ACC112 (cell line): Measurements from ENCODE around the gene ZNF511.
"Not testable (repeated sequence)": the region's sequence is repeated elsewhere in the genome, so short reads cannot be mapped to it uniquely, and the experiment has no call there.

Experiments
- H2AFZ ChIP-seq: fragments of 200-600 bp; sonication (generic); one replicate; pipeline ENCODE4 v1.6.0; 2017; ENCODE audit warnings: antibody characterized with exemption, low read length; ENCODE audit not compliant: unreplicated experiment
- H3K27ac ChIP-seq: fragments of 200-600 bp; sonication (generic); 2 replicates; pipeline ENCODE4 v1.5.1; 2014; ENCODE audit warnings: low read depth, mild to moderate bottlenecking, antibody characterized with exemption, low read length, moderate library complexity
- H3K27me3 ChIP-seq: fragments of 200-600 bp; sonication (generic); 2 replicates; pipeline ENCODE4 v1.6.1; 2014; ENCODE audit warnings: mild to moderate bottlenecking, antibody characterized with exemption, low read length, moderate library complexity, mixed read lengths; ENCODE audit not compliant: insufficient read depth
- H3K36me3 ChIP-seq: fragments of 200-600 bp; sonication (generic); 2 replicates; pipeline ENCODE4 v1.6.1; 2016; ENCODE audit warnings: mild to moderate bottlenecking, antibody characterized with exemption, low read length, moderate library complexity, mixed read lengths; ENCODE audit not compliant: insufficient read depth
- H3K4me1 ChIP-seq: fragments of 200-600 bp; sonication (generic); one replicate; pipeline ENCODE4 v1.6.1; 2016; ENCODE audit warnings: low read length, mixed read lengths; ENCODE audit not compliant: insufficient read depth, unreplicated experiment, control insufficient read depth
- H3K4me3 ChIP-seq: fragments of 200-600 bp; sonication (generic); 2 replicates; pipeline ENCODE4 v1.5.1; 2014; ENCODE audit warnings: mild to moderate bottlenecking, low read depth, low read length
- H3K79me2 ChIP-seq: fragments of 200-600 bp; sonication (generic); one replicate; pipeline ENCODE4 v1.6.0; 2016; ENCODE audit warnings: low read length; ENCODE audit not compliant: control insufficient read depth, unreplicated experiment, insufficient read depth

Gene ZNF511, protein sequence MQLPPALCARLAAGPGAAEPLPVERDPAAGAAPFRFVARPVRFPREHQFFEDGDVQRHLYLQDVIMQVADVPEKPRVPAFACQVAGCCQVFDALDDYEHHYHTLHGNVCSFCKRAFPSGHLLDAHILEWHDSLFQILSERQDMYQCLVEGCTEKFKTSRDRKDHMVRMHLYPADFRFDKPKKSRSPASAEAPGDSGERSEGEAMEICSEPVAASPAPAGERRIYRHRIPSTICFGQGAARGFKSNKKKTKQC

DNA sequence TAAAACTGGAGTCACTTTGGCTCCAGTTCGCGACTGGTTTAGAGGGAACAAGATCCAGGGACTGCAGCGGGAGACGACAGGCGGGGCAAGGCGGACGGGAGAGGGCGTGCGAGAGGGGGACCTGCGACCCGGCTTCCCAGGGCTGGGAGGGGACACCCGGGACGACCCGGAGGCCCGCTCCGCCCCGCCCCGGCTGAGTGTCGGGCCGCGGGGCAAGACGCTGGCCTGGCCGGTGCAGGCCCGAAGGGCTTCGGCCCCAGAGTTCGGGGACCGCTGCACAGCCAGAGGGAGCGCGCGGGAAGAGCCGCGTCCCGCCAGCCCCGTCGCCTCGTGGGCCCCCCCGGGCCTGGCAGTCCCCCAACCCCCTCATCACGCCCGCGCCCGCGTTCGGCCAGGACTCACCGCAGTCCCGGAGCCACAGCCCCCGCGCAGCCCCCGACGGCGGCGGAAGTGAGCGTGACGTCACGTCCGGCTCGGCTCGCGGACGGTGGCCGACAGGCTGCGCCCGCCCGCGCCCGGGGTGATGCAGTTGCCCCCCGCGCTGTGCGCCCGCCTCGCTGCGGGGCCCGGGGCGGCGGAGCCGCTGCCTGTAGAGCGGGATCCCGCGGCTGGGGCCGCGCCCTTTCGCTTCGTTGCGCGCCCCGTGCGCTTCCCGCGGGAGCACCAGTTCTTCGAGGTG is at the start of gene ZNF511, which contains the start of gene TUBGCP2:
ZNF511 (plus strand) TSS at position 494 of the 679 bp plus-strand sequence; CDS start at position 524, 30 bp downstream.
TUBGCP2 (minus strand) TSS at position 452 of the 679 bp plus-strand sequence. CDS start 5,931 bp downstream, outside the sequence.
- Histone ChIP-seq H3K27ac (peak within 1 kb of the TSS; percentile 89), H3K27me3 (no peaks in the 10 kb centered on the region), H3K36me3 (peaks cover 3% of the 10 kb centered on the region; the same call in 1 of the 2 replicates), H2AFZ (peak within 1 kb of the TSS; percentile 65), H3K79me2 (peaks cover 35% of the 10 kb centered on the region), H3K4me1 (peaks cover 6% of the 10 kb centered on the region), H3K4me3 (peak within 1 kb of the TSS; percentile 91)

DNA sequence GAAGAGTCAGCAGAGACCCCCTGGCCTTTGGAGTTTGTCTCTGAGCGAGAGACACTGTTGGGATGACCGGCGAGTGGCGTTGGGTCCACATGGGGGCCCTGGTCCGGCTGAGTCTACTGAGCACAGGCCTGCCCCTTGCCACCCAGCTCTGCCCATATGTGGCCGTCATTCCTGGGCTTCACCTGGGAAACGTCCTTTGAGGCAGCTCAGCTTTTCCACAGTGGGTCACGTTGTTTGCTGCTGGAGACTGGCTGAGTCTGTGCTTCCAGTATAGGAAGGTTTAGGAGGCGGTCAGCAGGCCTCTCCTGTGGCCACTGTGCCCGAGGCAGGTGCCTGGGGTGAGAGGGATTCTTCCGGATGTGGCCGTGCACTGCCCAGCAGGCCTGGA is 49.1 kb upstream of the ZNF511 start:
- no peaks in the 10 kb centered on the region for H3K27me3 ChIP-seq
- H3K36me3 ChIP-seq = no peaks in the 10 kb centered on the region
- peaks cover 28% of the 10 kb centered on the region for H3K4me1 ChIP-seq
- H2AFZ ChIP-seq = no peak overlapping the region
- no peak overlapping the region for H3K4me3 ChIP-seq
- H3K27ac ChIP-seq = peak overlapping the region; percentile 70
- H3K79me2 ChIP-seq = no peaks in the 10 kb centered on the region

DNA sequence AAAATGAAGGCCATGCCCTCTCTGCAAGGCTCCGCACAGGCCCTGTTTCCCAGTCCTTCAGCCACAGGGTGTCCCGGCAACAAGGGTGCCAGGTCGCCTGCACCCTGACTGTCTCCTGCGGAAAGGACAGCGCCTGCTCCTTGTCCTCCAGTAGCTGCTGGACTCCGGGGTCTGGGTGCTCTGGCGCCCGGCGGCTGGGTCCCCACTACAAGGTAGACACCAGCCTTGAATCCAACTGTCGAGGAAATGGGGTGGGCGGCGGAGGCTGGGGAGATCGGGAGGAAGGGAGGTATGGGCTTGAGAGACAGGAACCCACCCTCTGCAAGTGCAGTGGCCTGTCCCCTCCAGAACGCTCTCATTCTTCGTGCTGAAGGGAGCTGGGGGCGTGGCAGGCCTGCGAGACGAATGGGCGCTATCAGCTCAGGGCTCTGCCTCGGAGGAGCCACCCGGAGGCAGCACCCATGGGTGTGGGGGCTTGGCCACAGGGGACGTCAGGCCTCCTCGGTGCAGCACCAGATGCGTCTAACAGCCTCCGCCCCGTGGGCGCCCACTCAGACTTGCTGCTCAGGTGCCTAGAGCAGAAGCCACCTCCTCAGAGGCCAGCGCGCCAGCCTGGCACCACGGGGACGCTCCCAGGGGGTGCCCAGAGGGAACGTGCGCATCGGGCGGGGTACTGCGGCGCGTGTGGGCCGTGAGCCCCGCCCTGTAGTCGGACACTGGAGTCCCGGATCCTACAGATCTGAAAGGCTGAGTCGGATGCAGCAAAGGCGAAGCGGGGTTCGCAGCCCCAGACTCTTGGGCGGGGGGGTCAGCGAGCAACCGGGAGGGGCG is 47.6 kb upstream of the ZNF511 start:
- Histone ChIP-seq H2AFZ (no peak overlapping the region), H3K4me1 (peaks cover 28% of the 10 kb centered on the region), H3K4me3 (peak overlapping the region; percentile 83), H3K27ac (peak overlapping the region; percentile 43; the same call in 1 of the 2 replicates), H3K27me3 (no peaks in the 10 kb centered on the region), H3K36me3 (no peaks in the 10 kb centered on the region), H3K79me2 (no peaks in the 10 kb centered on the region)

DNA sequence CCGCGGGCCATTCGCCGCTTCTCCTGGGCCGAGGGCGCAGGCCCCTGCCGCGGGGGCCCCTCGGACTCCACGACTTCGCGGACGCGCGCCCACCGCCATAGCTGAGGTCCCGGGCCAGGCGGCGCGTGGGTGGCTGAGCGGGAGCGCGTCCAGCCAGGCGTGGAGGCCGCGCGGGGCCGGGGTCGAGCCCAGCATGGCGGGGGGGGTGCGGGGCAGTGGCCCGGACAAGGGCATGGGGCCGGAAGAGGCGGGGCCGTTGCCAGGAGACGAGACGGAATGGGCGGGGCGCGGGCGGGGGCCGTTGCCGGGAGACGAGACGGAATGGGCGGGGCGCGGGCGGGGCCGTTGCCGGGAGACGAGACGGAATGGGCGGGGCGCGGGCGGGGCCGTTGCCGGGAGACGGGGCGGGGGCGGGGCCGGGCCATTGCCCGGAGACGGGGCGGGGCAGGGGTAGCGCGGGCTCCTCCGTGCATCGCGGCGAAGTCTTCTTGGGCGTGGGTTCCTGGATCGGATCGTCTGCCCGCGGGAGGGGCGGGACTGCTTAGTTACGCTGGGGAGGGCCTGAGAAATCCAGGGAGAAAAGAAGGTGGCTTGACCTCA is 46.9 kb upstream of the ZNF511 start:
- H3K4me3 ChIP-seq = peak overlapping the region; percentile 83
- H3K27me3 ChIP-seq = no peaks in the 10 kb centered on the region
- H3K27ac ChIP-seq = peak overlapping the region; percentile 43; the same call in 1 of the 2 replicates
- no peak overlapping the region for H2AFZ ChIP-seq
- H3K4me1 ChIP-seq = peaks cover 28% of the 10 kb centered on the region
- H3K36me3 ChIP-seq = no peaks in the 10 kb centered on the region
- H3K79me2 ChIP-seq = no peaks in the 10 kb centered on the region

DNA sequence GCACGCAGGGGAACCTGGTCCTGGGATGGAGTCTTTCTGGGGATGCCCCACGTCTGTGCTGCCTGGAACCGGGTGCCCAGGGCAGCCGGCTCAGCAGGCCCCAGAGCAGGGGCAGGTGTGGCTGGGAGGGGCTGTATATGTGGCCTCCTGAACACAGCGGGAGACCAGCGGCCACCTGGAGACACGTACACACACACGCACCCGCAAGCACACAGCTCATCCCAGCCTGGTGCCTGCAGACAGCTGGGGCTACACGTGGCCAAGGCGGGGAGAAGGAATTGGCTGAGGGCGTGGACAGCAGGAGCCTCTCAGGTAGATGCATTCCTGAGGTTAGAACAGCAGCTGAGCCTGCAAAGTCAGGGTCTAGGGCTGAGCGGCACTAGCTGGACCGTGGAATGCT is 46.0 kb upstream of the ZNF511 start:
- Histone ChIP-seq H3K79me2 (no peaks in the 10 kb centered on the region), H3K27me3 (no peaks in the 10 kb centered on the region), H2AFZ (no peak overlapping the region), H3K4me1 (peaks cover 28% of the 10 kb centered on the region), H3K27ac (no peak overlapping the region), H3K4me3 (no peak overlapping the region), H3K36me3 (no peaks in the 10 kb centered on the region)

DNA sequence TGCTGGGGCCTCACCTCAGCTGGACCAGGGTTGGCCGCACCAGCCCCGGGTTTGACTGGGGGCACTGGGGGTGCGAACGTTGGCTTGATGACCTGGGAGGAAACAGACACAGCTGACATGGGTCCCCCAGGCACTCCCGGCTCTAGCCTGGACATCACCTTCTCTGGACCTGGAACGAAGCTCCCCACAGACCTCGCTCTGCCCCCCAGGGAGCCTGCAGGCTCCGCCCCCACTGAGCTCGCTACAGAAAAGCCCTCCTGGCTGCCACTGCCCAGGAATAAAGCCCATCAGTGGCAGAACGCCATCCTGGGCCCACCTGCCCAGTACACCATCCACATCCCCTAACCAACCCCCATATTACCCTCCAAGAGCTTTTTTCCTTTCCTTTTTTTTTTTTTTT is 45.0 kb upstream of the ZNF511 start:
- Histone ChIP-seq H3K4me1 (peaks cover 22% of the 10 kb centered on the region), H3K4me3 (no peak overlapping the region), H2AFZ (no peak overlapping the region), H3K27ac (no peak overlapping the region), H3K36me3 (no peaks in the 10 kb centered on the region), H3K27me3 (no peaks in the 10 kb centered on the region), H3K79me2 (no peaks in the 10 kb centered on the region)

DNA sequence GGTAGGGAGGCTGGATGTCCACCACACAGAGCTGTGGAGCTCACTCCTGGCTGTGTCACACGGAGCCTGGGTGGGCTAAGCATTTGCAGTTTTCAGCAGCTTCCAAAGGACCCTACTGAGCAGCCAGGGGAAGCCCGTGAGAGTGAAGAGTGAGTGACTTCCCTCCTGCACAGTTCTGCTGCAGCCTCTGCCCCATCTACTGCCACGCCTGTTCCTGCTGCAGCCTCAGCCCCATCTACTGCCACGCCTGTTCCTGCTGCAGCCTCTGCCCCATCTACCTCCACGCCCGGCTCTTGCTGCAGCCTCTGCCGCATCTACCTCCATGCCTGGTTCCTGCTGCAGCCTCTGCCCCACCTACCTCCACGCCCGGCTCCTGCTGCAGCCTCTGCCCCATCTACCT is 44.3 kb upstream of the ZNF511 start:
- Histone ChIP-seq H3K27me3 (no peaks in the 10 kb centered on the region), H3K27ac (no peak overlapping the region), H2AFZ (no peak overlapping the region), H3K4me3 (no peak overlapping the region), H3K36me3 (no peaks in the 10 kb centered on the region), H3K79me2 (no peaks in the 10 kb centered on the region), H3K4me1 (peaks cover 16% of the 10 kb centered on the region)

DNA sequence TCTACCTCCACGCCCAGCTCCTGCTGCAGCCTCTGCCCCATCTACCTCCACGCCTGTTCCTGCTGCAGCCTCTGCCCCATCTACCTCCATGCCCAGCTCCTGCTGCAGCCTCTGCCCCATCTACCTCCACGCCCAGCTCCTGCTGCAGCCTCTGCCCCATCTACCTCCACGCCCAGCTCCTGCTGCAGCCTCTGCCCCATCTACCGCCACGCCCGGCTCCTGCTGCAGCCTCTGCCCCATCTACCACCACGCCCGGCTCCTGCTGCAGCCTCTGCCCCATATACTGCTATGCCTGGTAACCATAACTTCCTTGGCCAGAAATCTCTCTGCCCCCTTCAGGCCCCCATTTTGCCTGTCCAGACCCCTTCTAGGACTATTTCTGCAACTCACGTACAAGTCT is 43.7 kb upstream of the ZNF511 start:
- not testable (repeated sequence) for H2AFZ ChIP-seq, H3K27ac ChIP-seq, H3K79me2 ChIP-seq, H3K36me3 ChIP-seq, H3K4me3 ChIP-seq, H3K27me3 ChIP-seq
- H3K4me1 ChIP-seq = peaks cover 10% of the 10 kb centered on the region

DNA sequence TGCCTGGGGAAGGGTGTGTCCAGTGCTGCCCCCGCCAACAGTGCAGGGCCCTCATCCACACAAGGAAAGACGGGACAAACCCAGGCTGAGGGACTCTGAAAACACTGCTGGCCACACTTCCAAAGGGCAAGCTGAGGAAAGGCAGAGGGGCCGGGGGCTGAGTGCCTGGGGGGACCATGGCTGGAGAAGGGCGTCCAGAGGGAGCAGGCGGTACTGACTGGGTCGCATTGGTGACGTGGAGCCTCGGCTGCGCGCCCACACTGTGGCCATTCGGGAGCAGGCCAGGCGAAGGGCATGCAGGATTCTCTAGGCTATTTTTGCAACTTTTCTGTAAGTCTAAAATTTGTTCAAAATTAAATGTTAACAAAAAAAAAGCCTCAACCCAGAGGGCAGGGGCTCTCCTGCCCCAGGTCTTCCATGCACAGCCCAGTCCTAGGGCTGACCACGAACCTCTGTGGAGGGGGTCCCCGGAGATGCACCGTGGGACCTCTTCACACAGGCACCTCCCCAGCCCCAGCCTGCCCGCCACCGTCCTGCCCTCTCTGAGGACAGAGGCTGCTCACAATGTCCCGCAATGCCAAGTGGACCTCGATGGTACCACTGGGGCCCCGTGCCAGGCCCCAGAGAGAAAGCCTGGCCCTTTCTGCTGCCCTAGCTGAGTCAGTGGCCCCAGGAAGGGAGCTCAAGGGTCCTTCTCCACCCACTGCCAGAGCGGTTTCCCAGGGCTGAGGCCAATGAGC is 42.5 kb upstream of the ZNF511 start:
- Histone ChIP-seq H3K79me2 (no peaks in the 10 kb centered on the region), H3K27ac (no peak overlapping the region), H3K27me3 (no peaks in the 10 kb centered on the region)

DNA sequence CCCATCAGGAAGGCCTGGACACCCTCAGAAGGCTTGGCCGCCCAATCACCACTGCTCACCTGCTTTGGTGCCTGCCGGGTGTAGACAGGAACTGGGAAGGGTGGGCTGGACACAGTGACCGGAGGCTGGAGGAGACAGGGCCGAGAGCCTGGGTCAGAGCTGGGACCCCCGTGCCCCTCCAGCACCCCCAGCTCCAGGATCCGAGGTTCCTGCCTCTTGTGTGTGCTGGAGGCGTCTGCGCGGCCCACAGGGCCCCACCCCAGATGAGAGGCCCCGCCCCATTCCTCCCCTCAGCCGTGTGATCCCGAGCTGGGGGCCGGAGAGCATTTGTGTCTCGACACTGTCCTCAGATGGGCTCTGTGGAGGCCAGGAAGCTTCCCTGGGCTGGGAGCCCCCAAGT is 41.4 kb upstream of the ZNF511 start:
- H2AFZ ChIP-seq = no peak overlapping the region
- H3K27ac ChIP-seq = no peak overlapping the region
- no peaks in the 10 kb centered on the region for H3K4me1 ChIP-seq
- H3K4me3 ChIP-seq = no peak overlapping the region
- no peaks in the 10 kb centered on the region for H3K27me3 ChIP-seq
- no peaks in the 10 kb centered on the region for H3K79me2 ChIP-seq
- H3K36me3 ChIP-seq = no peaks in the 10 kb centered on the region

More for the DNA sequence above, 42.5 kb upstream of the ZNF511 start:
- H3K36me3 ChIP-seq = no peaks in the 10 kb centered on the region
- H3K4me3 ChIP-seq = no peak overlapping the region
- no peak overlapping the region for H2AFZ ChIP-seq
- H3K4me1 ChIP-seq = peaks cover 1% of the 10 kb centered on the region
